ENCODE data around the gene GMCL1. TPM values are rescaled to one million over a fixed set of nuclear protein-coding genes. Genes with fewer than 3 reads are reported as not detected.
A peak's percentile ranks its signal among the peaks of the same experiment; 100 is the strongest.

Gene GMCL1
- total and polyA plus RNA-seq, 9 of the 15 experiments (the other 6 are each of a cell fraction or from before 2014, with no cell fraction given) = 7.0 to 27.3 (median 15.4) TPM

DNA sequence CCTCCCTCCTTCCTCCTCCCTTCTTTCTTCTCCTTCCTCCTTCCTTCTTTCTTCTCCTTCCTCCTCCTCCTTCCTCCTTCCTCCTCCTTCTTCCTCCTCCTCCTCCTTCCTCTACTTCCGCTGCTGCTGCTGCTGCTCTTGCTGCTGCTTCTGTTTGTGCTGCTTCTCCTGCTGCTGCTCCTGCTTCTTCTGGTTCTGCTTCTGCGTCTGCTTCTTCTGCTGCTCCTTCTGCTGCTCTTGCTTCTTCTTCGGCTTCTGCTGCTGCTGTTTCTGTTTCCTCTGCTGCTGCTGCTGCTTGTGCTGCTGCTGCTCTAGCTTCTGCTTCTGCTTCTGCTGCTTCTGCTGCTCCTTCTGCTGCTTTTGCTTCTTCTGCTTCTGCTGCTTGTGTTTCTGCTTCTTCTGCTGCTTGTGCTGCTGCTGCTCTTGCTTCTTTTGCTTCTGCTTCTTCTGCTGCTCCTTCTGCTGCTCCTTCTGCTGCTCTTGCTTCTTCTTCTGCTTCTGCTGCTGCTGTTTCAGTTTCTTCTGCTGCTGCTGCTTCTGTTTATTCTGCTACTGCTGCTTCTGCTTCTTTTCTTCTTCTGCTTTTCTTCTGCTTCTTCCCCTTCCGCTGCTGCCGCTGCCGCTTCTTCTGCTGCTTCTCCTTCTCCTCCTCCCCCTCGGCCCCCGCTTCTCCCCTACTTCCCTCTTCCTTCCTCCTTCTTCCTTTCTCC lies 72.9 kb downstream of the GMCL1 start:
- H3K4me2 ChIP-seq (ENCODE audit: insufficient read depth, low read length) = peak overlapping the region; percentile 61
- H3K4me1 ChIP-seq (replicated peaks in 1 of 2; ENCODE audit: control insufficient read depth in 2 of 2, insufficient read depth in 2 of 2, low read length in 2 of 2) = peaks cover 2 to 11% of the 10 kb centered on the region in 2 experiments; a peak in 3 of 5 replicates
- CTCF ChIA-PET (ENCODE audit: low intra/inter-chr PET ratio) = no interaction called here
- 68% methylated on average over 4 of the region's 8 CpGs for WGBS (ENCODE audit: insufficient coverage, low coverage, missing lambda C conversion rate)
- peaks cover 84% of the 10 kb centered on the region for H3K36me3 ChIP-seq (ENCODE audit: control insufficient read depth, insufficient read depth, low read length)
- ATAC-seq (no peak; the same call in 2 of the 3 replicates), FAIRE-seq (peak; percentile 48), DNase-seq (ENCODE audit: extremely low read depth in 1 of 4, low spot score in 3 of 4) (no peak)
- 0 out of 2 replicates have a peak, but pooled peaks cover 3% of the 10 kb centered on the region for H4K20me1 ChIP-seq (replicated peaks; ENCODE audit: control insufficient read depth, insufficient read depth, low read length)
- in situ Hi-C loops (cut with MboI) = loop anchor here (25.0 kb wide), 1 partner anchor 735 kb away; no protein-coding TSS in a partner anchor
- peak overlapping the region; percentile 46; the same call in 1 of the 3 replicates for H3K27ac ChIP-seq (ENCODE audit: extremely low read depth, low read depth, low read length)
- no peaks in the 10 kb centered on the region for H3K9me3 ChIP-seq (replicated peaks; ENCODE audit: control insufficient read depth, insufficient read depth, low read depth, low read length)
- H3K79me2 ChIP-seq (ENCODE audit: control insufficient read depth, insufficient read depth, low read length) = peaks cover 3% of the 10 kb centered on the region; the same call in 2 of the 3 replicates
- POLR2A ChIA-PET = interaction anchor here (0.8 to 1.9 kb wide), 3 partner anchors 8 to 185 kb away, joined by 3 to 6 read pairs (median 4); partner anchors contain the start of gene MXD1
- intact Hi-C loops (cut with micrococcal nuclease) = no loop called here
- no peak overlapping the region for H3K4me3 ChIP-seq
- no peak overlapping the region for H2AFZ ChIP-seq (ENCODE audit: low read depth, low read length)
- peak overlapping the region in 1 of 2 experiments; percentile 76; a peak in 1 of 4 replicates for H3K9ac ChIP-seq (ENCODE audit: insufficient read depth in 1 of 2, low read depth in 2 of 2, low read length in 2 of 2)
- no TSS peak for BruUV-seq (replicated peaks)
- no peaks in the 10 kb centered on the region for H3K27me3 ChIP-seq (ENCODE audit: control insufficient read depth in 2 of 2, insufficient read depth in 2 of 2, low read length in 2 of 2)
- H3K9me1 ChIP-seq (ENCODE audit: control insufficient read depth, insufficient read depth, low read length) = no peaks in the 10 kb centered on the region
- TF ChIP-seq ZNF668 (CRISPR knock-in tag; IDR thresholded peaks at IDR 0.05) (no peak), CXXC5 (CRISPR knock-in tag; IDR thresholded peaks at IDR 0.05) (no peak), SMARCE1 (IDR thresholded peaks at IDR 0.05) (peak; percentile 28; the same call in 1 of the 2 replicates), ZNF23 (CRISPR knock-in tag; IDR thresholded peaks at IDR 0.05) (no peak), ZNF263 (CRISPR knock-in tag; IDR thresholded peaks at IDR 0.05; ENCODE audit: borderline replicate concordance) (peak; percentile 69), ZNF197 (CRISPR knock-in tag; IDR thresholded peaks at IDR 0.05; ENCODE audit: low read depth) (no peak), TCF7 (IDR thresholded peaks at IDR 0.05; ENCODE audit: borderline replicate concordance) (no peak), ETV6 (IDR thresholded peaks at IDR 0.05; ENCODE audit: borderline replicate concordance in 1 of 2, low read depth in 2 of 2, low read length in 1 of 2) (peak; percentile 50 to 61; a peak in 3 of 4 replicates), ETV6 (CRISPR knock-in tag; IDR thresholded peaks at IDR 0.05; ENCODE audit: borderline replicate concordance) (no peak), PTBP1 (IDR thresholded peaks at IDR 0.05; ENCODE audit: low read depth, low read length) (0 out of 2 replicates have a peak, but pooled peaks have one; percentile 18)
- TF ChIP-seq, protein P1, sequence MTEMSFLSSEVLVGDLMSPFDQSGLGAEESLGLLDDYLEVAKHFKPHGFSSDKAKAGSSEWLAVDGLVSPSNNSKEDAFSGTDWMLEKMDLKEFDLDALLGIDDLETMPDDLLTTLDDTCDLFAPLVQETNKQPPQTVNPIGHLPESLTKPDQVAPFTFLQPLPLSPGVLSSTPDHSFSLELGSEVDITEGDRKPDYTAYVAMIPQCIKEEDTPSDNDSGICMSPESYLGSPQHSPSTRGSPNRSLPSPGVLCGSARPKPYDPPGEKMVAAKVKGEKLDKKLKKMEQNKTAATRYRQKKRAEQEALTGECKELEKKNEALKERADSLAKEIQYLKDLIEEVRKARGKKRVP (CRISPR knock-in tag; IDR thresholded peaks at IDR 0.05) = no peak
- TF ChIP-seq, protein P2, sequence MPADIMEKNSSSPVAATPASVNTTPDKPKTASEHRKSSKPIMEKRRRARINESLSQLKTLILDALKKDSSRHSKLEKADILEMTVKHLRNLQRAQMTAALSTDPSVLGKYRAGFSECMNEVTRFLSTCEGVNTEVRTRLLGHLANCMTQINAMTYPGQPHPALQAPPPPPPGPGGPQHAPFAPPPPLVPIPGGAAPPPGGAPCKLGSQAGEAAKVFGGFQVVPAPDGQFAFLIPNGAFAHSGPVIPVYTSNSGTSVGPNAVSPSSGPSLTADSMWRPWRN (IDR thresholded peaks at IDR 0.05; ENCODE audit: low read depth) = no peak
- TF ChIP-seq, protein P3, sequence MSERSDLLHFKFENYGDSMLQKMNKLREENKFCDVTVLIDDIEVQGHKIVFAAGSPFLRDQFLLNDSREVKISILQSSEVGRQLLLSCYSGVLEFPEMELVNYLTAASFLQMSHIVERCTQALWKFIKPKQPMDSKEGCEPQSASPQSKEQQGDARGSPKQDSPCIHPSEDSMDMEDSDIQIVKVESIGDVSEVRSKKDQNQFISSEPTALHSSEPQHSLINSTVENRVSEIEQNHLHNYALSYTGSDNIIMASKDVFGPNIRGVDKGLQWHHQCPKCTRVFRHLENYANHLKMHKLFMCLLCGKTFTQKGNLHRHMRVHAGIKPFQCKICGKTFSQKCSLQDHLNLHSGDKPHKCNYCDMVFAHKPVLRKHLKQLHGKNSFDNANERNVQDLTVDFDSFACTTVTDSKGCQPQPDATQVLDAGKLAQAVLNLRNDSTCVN (CRISPR knock-in tag; IDR thresholded peaks at IDR 0.05) = peak; percentile 74; the same call in 1 of the 2 replicates
- TF ChIP-seq, protein P4, sequence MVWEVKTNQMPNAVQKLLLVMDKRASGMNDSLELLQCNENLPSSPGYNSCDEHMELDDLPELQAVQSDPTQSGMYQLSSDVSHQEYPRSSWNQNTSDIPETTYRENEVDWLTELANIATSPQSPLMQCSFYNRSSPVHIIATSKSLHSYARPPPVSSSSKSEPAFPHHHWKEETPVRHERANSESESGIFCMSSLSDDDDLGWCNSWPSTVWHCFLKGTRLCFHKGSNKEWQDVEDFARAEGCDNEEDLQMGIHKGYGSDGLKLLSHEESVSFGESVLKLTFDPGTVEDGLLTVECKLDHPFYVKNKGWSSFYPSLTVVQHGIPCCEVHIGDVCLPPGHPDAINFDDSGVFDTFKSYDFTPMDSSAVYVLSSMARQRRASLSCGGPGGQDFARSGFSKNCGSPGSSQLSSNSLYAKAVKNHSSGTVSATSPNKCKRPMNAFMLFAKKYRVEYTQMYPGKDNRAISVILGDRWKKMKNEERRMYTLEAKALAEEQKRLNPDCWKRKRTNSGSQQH (CRISPR knock-in tag; IDR thresholded peaks at IDR 0.05) = peak; percentile 71; the same call in 1 of the 2 replicates
- TF ChIP-seq, protein P5, sequence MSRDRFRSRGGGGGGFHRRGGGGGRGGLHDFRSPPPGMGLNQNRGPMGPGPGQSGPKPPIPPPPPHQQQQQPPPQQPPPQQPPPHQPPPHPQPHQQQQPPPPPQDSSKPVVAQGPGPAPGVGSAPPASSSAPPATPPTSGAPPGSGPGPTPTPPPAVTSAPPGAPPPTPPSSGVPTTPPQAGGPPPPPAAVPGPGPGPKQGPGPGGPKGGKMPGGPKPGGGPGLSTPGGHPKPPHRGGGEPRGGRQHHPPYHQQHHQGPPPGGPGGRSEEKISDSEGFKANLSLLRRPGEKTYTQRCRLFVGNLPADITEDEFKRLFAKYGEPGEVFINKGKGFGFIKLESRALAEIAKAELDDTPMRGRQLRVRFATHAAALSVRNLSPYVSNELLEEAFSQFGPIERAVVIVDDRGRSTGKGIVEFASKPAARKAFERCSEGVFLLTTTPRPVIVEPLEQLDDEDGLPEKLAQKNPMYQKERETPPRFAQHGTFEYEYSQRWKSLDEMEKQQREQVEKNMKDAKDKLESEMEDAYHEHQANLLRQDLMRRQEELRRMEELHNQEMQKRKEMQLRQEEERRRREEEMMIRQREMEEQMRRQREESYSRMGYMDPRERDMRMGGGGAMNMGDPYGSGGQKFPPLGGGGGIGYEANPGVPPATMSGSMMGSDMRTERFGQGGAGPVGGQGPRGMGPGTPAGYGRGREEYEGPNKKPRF (IDR thresholded peaks at IDR 0.05; ENCODE audit: low read depth, low read length) = no peak
